Heart right ventricle (tissue), 16 donors: ENCODE measurements around the gene CPOX. TPM values are rescaled to one million over a fixed set of nuclear protein-coding genes. Genes with fewer than 3 reads are reported as not detected.

ENCODE experiments used
- ATAC-seq, 8 donors: fragments of 200-7000 bp; cut with Tn5 transposase; one replicate each; pipeline ENCODE4 v1.9.1; 2020; ENCODE audit warnings: mild to moderate bottlenecking in 8 of 8, moderate library complexity in 8 of 8, moderate number of reproducible peaks in 1 of 8
- DNase-seq, 2 donors: peaks; one replicate each; pipeline ENCODE4 v3.0.0-alpha.2; 2020
- H3K27ac ChIP-seq, 10 donors: fragments of 200-600 bp; sonication (generic) in 2 of 10; one replicate each; pipeline versions ENCODE4 v1.5.0 to v1.8.0; 2020 to 2022; ENCODE audit warnings: mild to moderate bottlenecking in 3 of 10
- H3K27me3 ChIP-seq, 7 donors: fragments of 200-600 bp; one replicate each; pipeline ENCODE4 v1.8.0; 2021 to 2022; ENCODE audit warnings: mild to moderate bottlenecking in 2 of 7
- H3K36me3 ChIP-seq, 9 donors: fragments of 200-600 bp; sonication (generic) in 1 of 9; one replicate each; pipeline versions ENCODE4 v1.5.0 to v1.8.0; 2020 to 2022; ENCODE audit warnings: mild to moderate bottlenecking in 2 of 9
- H3K4me1 ChIP-seq, 9 donors: fragments of 200-600 bp; sonication (generic) in 1 of 9; one replicate each; pipeline versions ENCODE4 v1.5.0 to v1.8.0; 2020 to 2022; ENCODE audit warnings: mild to moderate bottlenecking in 4 of 9
- H3K4me3 ChIP-seq, 10 donors: fragments of 200-600 bp; sonication (generic) in 2 of 10; one replicate each; pipeline versions ENCODE4 v1.5.0 to v1.8.0; 2020 to 2022; ENCODE audit warnings: mild to moderate bottlenecking in 7 of 10, moderate library complexity in 2 of 10
- H3K9me3 ChIP-seq, 11 donors: fragments of 200-600 bp in 10 of 11; sonication (generic) in 2 of 11; one replicate each; pipeline versions ENCODE4 v1.5.0 to v1.8.0; 2013 to 2022; ENCODE audit warnings: mild to moderate bottlenecking in 2 of 11, control low read depth in 1 of 11, moderate library complexity in 1 of 11
- WGBS, 2 donors: extraction: QIAGEN DNeasy Blood & Tissue Kit; methylation state at CpG; one replicate each; pipeline ENCODE4 v1.1.7; 2013; ENCODE audit warnings: inconsistent platforms in 1 of 2; 5-methylcytosine and 5-hydroxymethylcytosine counted together
- intact Hi-C, 10 donors: fragments of 100-400 bp; cut with DNase I; formaldehyde crosslinking; loops; one replicate each; pipeline versions ENCODE4 v1.11.1 to v1.14.2; 2022
- polyA plus RNA-seq, 2 donors: library from polyadenylated mRNA; stranded (reverse); fragments of 200-250 nt; gene quantifications; one replicate each; pipeline ENCODE4 v1.2.3, GENCODE V29; 2013
- total RNA-seq, 10 donors: library from RNA; stranded (reverse); fragmentation: NEBNext Ultra II Directional in 3 of 10; extraction: Animal tissue kit (Norgen Biotek cat#: 25700) in 3 of 10; gene quantifications; one replicate each; pipeline versions ENCODE4 v1.2.1 to v1.2.4, GENCODE V29; 2021 to 2023
- TF ChIP-seq, protein P1 (sequence below), 9 donors: fragments of 200-600 bp; sonication (generic) in 2 of 9; IDR thresholded peaks; one replicate each; pipeline versions ENCODE4 v1.5.0 to v1.8.0; 2021 to 2022; ENCODE audit warnings: antibody characterized with exemption in 9 of 9, mild to moderate bottlenecking in 5 of 9, moderate library complexity in 1 of 9
- donor health status: Arrhythmogenic right ventricular cardiomyopathy.
- donor health status: ischemic (EF 13 %, LVEDD 7.1; RV severe dilation, severe dysfunction).
- donor health status: healthy with polysubstance abuse.
- donor health status: DM: no; HTN: yes; CAD: no.
- donor health status: DM: no; HTN: no; CAD: no.
- donor health status: ischemic (EF 25% LVEDD 6.9; RV normal size, moderate dysfunction).
- donor health status: ischemic (EF 25% LVEDD 5.7; RV mildly dilated, moderate dysfunction).
- donor health status: healthy.
- donor health status: DM: yes; HTN: yes; CAD: no.
- donor health status: Ischemic cardiomyopathy.
- donor health status: ischemic (EF 35%, LVEDD 5.7; RV mildly dilated, moderate dysfunction).
- donor health status: nonischemic (EF 11% LVEDD 7.7; RV severe dilation, severe dysfunction).
- donor health status: DM: yes; HTN: yes; CAD: no.
- donor health status: PGD.
- donor health status: ischemic (EF 29% LVEDD 5.4; RV normal size, mild dysfunction).
- donor health status: nonischemic (EF 23%, LVEDD 6.1; RV moderate dilation, normal function).

The CPOX gene
- total and polyA plus RNA-seq, 12 donors = 7.7 to 12.5 (median 11.0) TPM

GRCh38 chr3:98581474-98581873 lies 11.9 kb downstream of the CPOX start:
- TF ChIP-seq, protein P1, sequence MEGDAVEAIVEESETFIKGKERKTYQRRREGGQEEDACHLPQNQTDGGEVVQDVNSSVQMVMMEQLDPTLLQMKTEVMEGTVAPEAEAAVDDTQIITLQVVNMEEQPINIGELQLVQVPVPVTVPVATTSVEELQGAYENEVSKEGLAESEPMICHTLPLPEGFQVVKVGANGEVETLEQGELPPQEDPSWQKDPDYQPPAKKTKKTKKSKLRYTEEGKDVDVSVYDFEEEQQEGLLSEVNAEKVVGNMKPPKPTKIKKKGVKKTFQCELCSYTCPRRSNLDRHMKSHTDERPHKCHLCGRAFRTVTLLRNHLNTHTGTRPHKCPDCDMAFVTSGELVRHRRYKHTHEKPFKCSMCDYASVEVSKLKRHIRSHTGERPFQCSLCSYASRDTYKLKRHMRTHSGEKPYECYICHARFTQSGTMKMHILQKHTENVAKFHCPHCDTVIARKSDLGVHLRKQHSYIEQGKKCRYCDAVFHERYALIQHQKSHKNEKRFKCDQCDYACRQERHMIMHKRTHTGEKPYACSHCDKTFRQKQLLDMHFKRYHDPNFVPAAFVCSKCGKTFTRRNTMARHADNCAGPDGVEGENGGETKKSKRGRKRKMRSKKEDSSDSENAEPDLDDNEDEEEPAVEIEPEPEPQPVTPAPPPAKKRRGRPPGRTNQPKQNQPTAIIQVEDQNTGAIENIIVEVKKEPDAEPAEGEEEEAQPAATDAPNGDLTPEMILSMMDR (IDR thresholded peaks at IDR 0.05) = no peak
- no peak overlapping the region for H3K4me3 ChIP-seq
- DNase-seq (no peak), ATAC-seq (no peak)
- peaks cover 0 to 11% (median 0%) of the 10 kb centered on the region in 9 donors for H3K4me1 ChIP-seq
- H3K36me3 ChIP-seq = peaks cover 0 to 100% (median 14%) of the 10 kb centered on the region in 9 donors
- no peaks in the 10 kb centered on the region for H3K9me3 ChIP-seq
- WGBS, 2 donors = 96 to 100% methylated on average over 1 of the region's 1 CpG
- H3K27me3 ChIP-seq = no peaks in the 10 kb centered on the region
- H3K27ac ChIP-seq = no peak overlapping the region
- intact Hi-C loops = no loop called here

DNA sequence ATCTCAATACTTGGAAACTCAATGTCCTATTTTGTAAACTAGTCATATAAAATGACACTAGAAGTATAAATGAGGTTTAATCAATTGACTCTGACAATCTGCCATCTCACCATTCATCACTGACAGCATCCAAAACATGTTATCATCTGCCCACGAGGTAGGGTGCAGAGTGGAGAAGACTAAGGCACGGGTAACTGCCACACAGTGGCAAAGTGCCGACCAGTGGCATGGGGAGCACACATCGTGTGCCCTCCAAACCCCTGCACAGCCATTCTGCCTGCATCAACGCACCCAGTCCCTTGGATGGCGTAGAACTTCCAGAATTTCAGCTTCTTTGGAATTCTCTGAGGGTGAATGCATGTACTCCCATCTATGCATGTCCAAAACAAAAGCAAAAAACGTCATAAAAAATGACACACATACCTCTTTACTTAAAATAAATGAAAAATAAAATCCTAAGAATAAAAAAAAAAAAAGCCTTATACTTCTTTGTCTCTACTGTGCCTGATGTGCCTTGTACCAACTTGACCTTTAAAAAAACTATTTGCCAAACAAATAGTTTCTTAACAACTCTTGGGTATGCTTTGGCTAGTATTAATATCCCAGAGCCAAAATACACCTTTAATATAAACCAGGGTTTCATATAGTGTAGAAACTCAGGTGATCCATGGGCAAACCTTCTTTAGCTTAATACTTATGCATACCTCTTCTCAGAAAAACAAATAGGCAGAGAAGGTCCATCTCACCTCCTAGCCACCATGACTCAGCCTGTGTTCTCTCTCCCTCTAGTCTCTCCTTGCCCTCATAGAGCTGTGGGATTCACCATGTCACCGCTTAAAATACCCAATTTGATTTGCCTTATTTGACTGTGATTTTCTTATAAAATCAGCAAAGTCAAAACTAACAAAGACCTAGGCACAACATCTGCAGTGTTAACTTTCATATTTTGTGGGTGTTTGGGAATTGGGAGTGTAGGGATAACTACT lies 12.7 kb downstream of the CPOX start:
- Histone ChIP-seq H3K27me3 (no peaks in the 10 kb centered on the region), H3K36me3 (peaks cover 0 to 99% (median 14%) of the 10 kb centered on the region in 9 donors), H3K27ac (no peak overlapping the region), H3K4me3 (no peak overlapping the region), H3K9me3 (no peaks in the 10 kb centered on the region), H3K4me1 (peaks cover 0 to 11% (median 0%) of the 10 kb centered on the region in 9 donors)
- DNase-seq (no peak), ATAC-seq (no peak)
- 94 to 95% methylated on average over 8 of the region's 8 CpGs for WGBS, 2 donors
- intact Hi-C loops = no loop called here
- TF ChIP-seq, protein P1 (IDR thresholded peaks at IDR 0.05) = no peak

- Histone ChIP-seq H3K27me3 (no peaks in the 10 kb centered on the region), H3K36me3 (peaks cover 0 to 65% (median 14%) of the 10 kb centered on the region in 9 donors), H3K4me3 (no peak overlapping the region), H3K27ac (no peak overlapping the region), H3K4me1 (no peaks in the 10 kb centered on the region), H3K9me3 (no peaks in the 10 kb centered on the region)
- 71 to 79% methylated on average over 4 of the region's 4 CpGs for WGBS, 2 donors
- no peak for DNase-seq
- ATAC-seq = no peak
- intact Hi-C loops = loop anchor here in 2 of 10 donors (10.0 kb wide), 2 partner anchors 533 to 543 kb away; partner anchors contain the start of gene GABRR3 (in 1 of the 2)
- TF ChIP-seq, protein P1 (IDR thresholded peaks at IDR 0.05) = no peak
Observed at GRCh38 chr3:98577178-98577895, 16.1 kb downstream of the CPOX start.

DNA sequence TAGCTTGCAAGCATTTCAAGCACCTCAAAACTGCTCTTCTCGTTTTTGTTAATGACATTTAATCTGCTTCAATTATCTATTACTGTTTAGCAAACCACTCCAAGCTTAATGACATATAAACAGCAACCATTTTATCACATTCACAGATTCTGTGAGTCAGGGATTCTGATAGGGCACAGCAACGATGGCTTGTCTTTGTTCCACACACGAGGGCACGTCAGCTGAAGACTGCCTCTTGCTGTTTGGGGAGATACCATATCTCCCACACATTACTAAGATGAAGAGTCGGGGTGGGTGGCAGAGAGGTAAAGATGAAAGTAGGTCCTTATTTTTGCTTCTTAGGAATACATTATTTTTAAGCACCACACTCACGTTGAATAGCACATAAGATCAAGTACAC lies 19.3 kb downstream of the CPOX start:
- Histone ChIP-seq H3K4me3 (no peak overlapping the region), H3K4me1 (no peaks in the 10 kb centered on the region), H3K36me3 (peaks cover 0 to 33% (median 6%) of the 10 kb centered on the region in 9 donors), H3K27ac (no peak overlapping the region), H3K27me3 (no peaks in the 10 kb centered on the region), H3K9me3 (no peaks in the 10 kb centered on the region)
- TF ChIP-seq, protein P1 (IDR thresholded peaks at IDR 0.05) = no peak
- DNase-seq = no peak
- no peak for ATAC-seq
- intact Hi-C loops = loop anchor here in 2 of 10 donors (10.0 kb wide), 2 partner anchors 529 to 539 kb away; partner anchors contain the start of gene GABRR3 (in 1 of the 2)
- 59 to 60% methylated on average over 6 of the region's 6 CpGs for WGBS, 2 donors
